ENCODE measurements around the gene ACOX2.

GRCh38 chr3:58471025-58471887 lies 65.7 kb downstream of the ACOX2 start:
- TF ChIP-seq GATA3 (IDR thresholded peaks at IDR 0.05; ENCODE audit: low read depth, low read length) = no peak
- TF ChIP-seq GATA2 (IDR thresholded peaks at IDR 0.05; ENCODE audit: low read depth, low read length) = no peak

All from SH-SY5Y (cell line).